GM21786 (cell line): ENCODE data around the gene WNT10A.
"Not testable (repeated sequence)": the region's sequence is repeated elsewhere in the genome, so short reads cannot be mapped to it uniquely, and the experiment has no call there.

ENCODE experiments used
- ATAC-seq: cut with Tn5 transposase; IDR thresholded peaks from one replicate; pipeline ENCODE4 v1.9.1; 2021; ENCODE audit not compliant: unreplicated experiment

WNT10A gene

DNA sequence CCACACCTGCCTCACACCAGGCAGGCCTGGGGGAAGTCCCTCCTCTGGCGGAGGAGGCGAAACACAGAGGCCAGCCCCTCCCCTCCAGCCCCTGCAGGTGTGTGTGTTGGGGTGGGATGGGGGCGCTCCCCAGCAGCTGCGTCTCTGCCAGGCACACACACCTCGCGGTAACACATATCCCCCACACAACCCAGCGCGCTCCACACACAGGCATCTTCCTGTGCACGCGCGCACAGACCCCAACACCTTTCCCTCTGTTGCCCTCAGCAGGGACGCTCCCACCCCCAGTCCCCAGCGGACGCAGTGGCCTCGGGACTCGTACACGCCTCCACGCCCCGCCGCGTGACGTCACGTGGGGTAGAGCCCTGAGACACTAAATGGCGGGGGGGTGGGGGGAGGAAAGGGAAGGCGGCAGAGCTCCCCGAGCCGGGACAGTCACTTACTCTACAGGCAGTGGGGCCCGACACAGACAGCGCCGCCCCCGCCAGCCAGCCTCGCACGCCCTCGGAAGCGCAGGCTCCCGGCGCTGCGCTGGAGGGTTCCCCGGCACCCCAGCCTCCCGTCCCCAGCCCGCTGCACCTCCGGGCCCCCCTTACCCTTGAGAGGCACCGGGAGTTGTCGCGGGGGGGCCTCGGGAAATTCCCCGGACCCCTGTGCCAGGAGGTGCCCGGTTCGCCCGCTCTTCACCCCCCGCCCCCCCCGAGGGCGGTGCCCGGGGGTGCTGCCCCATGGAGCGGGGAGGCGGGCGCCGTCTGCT lies at the start of gene WNT10A:
Gene WNT10A, plus strand, starts transcription at position 751 of the 757 bp plus-strand sequence. CDS start 144 bp downstream, outside the sequence.
- peak; percentile 73 for ATAC-seq

DNA sequence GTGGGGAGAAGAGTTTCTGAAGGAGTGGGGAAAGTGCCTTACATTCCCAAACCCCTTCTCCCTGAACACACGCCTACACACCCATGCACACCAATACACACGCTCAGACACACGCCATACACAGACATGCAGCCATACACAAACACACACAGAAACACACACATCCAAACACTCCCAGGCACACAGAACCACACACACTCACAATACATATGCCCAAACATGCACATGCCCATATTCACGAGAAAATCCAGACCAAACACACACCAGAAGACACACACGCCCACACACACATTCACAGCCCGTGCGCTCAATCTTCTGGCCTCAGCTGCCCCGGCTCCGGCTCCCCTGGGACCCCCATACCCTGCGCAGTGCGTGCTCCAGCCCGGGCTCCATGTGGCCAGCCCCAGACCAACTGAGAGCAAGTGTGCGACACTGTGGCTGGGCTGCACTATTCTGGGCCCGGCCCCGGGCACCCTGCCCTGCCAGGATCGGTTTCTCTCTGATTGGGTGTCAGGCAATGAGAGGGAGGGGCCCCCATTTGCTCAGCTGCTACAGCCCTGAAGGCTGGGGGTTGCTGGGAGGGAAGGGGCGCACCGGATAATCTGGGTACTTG lies 49.2 kb upstream of the WNT10A start, which contains the start of gene PRKAG3:
Gene PRKAG3, minus strand, starts transcription at position 426 of the 613 bp plus-strand sequence.
- ATAC-seq: no peak

DNA sequence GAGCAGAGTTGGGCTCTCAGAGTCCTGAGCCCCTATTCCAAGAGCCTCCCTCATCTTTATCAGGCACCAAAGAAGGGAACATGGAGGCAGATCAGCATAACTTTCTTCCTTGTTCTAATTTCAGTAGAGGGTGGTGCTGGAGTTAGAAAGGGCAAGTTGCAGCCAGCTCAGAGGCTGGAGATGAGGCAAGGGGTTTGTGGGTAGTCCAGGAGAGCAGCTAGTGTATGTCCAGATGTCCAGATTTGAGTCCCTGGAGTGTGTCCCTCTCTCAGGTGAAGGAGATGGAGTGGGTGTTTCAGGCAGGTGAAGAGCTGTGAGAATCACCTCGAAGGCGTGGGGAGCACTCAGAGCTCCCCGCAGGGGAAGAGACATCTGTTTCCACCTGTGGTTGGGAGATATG lies 48.6 kb upstream of the WNT10A start:
- ATAC-seq: no peak

DNA sequence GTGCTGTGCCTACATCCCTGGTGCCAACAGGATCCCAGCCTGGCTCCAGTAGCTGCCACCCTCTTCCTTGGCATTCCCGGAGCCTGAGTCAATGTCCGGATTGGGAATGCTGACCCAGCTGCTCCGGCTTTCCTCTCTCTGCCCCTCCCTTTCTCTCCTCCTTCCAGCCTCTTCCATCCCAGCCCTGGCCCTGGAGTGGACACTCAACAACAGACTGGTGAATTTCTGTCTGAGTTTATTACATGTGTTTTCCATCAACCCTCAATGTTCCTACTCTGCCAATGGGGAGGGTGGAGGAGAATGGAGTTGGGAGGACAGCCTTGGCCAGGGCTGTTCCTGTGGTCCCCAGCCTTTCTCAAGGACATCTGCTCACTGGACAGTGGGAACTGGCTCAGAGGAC lies 48.1 kb upstream of the WNT10A start:
- ATAC-seq: no peak

DNA sequence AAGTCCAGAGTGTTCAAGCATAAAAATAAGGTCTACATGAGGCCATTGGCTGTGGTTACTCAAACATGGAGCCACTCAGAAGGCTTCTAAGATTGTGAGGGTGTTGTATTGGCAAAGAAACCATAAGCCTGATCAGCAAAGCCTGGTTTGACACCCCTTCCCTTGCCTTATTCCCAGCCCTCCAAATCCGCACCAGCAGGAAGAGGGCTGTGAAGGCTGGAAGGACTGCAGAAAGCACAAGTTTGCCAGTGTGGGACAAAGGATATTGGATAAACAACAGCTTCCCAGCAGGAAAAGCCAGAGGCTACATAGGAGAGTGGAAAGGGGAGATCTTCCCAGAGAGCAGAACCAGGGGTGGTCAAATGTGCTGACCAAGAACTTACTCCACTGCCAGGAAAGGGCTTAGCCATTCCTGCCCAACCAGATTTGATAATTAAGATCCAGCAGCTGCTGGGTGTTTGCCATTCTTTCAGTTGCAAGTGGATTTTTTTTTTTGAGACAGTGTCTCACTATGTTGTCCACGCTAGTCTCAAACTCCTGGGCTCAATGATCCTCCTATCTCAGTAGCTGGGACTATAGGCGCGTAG lies 47.5 kb upstream of the WNT10A start:
- no peak for ATAC-seq

DNA sequence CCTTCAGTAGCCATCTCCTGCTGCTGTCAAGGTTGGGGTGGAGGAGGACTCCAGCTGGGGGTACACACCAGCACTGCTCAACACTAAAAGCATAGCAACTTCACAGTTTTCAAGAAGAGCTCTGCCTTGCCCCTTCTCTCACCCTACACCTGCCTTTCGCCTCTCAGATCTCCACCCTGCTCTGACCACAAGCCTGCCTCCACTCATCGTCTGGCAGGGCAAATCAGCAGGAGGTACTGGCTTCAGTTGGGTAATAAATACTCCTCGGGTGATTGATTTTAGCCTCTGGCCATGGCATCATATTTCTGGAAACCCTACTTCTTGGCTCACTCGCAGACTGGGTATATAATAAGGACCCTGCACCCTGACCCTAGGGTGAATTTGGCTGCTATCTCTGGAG lies 46.0 kb upstream of the WNT10A start:
- no peak for ATAC-seq

DNA sequence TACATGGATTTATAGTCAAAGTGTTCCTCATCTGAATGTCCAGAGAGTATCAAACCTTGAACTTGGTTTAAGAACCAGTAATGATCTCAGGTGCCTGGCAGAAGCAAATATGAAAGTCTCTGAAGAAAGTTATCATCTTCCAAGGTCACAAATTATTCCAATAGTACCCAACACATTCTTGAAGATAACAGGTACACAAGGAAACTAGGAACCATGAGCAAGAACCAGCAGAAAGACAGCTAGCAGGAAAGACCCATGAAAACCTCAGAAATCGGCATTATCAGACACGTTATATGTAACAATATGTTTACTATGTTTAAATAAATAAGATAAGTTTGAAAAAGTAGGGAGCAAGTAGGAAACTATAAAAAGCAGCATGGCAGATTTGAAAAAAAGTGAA lies 43.2 kb upstream of the WNT10A start:
- no peak for ATAC-seq

DNA sequence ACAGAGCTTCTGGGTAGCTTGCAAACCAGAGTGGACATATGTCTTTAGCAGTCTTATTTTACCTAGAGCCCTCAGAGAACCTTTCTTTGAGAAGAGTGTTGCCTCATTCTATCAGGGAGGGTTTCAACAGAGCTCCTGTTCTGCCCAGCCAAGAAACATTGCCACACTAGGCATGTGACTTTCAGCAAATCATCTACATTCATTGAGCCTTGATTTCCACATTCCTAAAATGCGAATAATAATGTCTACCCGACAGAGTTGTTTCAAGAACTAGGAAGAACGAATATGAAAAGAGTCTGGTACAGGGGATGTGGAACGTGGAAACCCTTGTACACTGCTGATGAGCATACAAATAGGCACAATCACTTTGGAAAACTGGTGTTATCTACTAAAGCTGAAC lies 41.2 kb upstream of the WNT10A start:
- ATAC-seq: no peak

DNA sequence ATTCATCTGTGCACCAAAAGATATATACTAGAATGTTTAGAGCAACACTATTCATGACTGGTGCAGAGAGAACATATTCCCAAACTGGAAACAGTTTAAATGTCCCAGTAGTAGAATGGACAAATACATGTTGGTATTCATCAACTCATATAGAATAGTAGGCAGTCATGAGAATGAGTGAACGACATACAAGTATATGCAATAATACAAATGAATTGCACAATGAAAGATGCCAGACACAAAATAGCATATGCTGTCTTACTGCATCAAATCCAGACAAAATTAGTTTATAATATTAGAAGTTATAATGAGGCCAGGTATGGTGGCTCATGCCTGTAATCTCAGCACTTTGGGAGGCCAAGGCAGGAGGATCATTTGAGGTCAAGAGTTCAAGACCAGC lies 40.8 kb upstream of the WNT10A start:
- no peak for ATAC-seq

DNA sequence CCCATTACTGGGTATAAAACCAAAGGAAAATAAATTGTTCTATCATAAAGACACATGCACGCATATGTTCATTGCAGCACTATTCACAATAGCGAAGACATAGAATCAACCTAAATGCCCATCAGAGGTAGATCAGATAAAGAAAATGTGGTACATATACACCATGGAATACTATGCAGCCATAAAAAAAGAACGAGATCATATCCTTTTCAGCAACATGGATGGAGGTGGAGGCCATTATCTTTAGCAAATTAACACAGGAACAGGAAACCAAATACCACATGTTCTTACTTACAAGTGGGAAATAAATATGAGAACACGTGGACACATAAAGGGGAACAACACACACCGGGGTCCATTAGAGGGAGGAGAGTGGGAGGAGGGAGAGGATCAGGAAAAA lies 36.3 kb upstream of the WNT10A start:
- ATAC-seq: not testable (repeated sequence)

DNA sequence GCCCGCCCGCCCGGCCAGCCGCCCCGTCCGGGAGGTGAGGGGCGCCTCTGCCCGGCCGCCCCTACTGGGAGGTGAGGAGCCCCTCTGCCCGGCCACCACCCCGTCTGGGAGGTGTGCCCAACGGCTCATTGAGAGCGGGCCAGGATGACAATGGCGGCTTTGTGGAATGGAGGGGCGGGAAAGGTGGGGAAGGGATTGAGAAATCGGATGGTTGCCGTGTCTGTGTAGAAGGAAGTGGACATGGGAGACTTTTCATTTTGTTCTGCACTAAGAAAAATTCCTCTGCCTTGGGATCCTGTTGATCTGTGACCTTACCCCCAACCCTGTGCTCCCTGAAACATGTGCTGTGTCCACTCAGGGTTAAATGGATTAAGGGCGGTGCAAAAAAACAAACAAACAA lies 33.7 kb upstream of the WNT10A start:
- ATAC-seq: not testable (repeated sequence)

DNA sequence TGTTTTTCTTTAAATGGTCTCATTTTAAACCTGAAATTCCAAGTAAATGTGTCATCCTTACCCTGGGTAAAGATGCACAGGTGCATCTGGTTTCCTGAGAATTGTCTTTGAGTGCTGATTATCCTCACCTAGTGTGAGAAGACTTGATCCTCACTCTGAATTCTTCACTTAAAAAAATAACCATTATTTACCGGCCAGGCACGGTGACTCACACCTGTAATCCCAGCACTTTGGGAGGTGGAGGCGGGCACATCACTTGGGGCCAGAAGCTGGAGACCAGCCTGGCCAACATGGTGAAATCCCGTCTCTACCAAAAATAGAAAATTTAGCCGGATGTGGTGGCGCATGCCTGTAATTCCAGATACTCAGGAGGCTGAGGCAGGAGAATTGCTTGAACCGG lies 30.9 kb upstream of the WNT10A start:
- ATAC-seq: no peak

DNA sequence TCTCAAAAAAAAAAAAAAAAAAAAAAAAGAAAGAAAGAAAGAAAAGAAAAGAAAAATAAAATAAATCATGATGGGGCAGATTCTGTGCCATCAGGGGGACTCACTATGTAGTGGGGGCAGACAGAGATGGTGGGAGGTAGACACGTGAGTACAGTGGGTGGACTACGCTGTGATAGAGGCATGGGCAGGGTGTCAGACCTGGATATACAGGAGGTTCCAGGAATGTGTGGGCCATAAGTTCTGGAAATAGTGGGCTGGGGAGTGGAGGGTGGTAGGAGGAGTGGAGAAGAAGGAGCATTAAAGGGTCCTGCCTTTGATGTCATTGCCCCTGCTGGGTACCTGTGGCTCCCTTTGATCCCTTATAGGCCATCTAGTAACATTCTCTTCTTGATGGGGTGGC lies 29.9 kb upstream of the WNT10A start:
- no peak for ATAC-seq

DNA sequence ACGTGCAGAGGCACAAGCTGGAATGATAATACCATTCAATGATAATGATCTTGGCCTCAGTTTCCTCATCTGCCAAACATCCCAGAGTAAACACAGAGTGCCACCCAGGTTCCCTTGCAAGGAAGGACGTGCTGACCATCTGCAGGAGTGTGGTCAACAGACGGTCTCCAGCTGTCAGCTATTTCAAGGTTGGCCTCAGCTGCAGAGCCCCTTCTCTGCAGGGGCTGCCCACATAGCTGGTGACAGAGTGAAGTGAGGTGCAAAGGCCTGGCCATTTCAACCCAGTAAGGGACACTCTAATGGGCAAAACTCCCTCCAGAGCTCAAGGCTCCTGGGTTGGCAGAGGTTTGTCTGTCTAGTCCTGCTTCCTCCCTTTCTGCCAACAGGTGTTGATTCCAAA lies 29.4 kb upstream of the WNT10A start:
- no peak for ATAC-seq

DNA sequence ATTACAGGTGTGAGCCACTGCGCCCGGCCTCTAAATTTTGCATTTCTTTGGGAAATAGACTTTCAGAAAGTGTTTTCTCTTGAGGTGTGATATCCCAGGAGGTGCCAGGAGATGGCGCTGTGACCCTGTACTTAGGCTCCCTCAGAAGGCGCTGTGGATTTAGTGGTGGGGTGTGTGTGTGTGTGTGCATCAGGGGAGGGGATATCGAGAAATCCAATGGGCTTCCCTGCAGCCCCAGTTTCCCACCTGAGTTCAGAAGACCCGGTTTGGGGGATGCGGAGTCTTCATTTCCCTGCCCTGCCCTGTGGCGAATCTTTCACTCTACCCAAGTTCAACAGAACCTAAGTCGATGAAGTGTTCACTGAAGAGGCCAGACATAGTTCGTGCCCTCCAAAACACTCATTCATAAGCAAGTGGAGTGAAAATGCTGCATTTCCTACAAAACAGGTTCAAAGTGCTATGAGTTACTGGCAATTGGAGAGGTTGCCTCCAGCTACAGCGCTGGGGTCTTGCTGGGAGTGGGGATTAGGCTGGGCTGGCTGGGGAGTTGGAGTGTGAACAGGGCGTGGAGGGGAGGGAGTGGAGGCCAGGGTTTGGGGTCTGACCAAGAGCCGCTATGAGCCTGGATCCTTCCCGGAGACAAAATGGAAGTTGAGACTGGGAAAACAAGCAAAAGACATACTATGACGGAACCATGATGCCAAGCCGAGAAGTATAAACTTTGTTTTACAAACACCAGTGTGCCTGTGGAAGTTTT lies 27.6 kb upstream of the WNT10A start:
- ATAC-seq: peak; percentile 58

DNA sequence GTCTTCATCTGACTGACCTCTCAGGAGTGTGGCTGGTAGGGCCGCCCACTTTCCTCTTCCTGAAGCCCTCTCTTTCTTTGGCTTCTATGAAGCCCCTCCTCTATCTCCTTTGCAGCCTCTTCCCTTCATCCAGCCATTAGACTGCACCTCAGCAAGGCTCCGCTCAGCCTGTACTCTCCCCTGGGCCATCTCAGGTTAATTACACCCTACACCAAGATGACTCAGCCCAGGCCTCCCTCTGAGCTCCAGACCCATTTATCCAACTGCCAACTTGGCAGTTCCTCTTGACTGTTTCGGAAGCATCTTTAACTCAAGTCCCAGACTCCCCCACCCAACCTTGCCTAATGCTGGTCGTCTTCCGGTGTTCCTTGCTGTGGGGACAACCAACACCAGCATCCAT lies 26.9 kb upstream of the WNT10A start:
- no peak for ATAC-seq

DNA sequence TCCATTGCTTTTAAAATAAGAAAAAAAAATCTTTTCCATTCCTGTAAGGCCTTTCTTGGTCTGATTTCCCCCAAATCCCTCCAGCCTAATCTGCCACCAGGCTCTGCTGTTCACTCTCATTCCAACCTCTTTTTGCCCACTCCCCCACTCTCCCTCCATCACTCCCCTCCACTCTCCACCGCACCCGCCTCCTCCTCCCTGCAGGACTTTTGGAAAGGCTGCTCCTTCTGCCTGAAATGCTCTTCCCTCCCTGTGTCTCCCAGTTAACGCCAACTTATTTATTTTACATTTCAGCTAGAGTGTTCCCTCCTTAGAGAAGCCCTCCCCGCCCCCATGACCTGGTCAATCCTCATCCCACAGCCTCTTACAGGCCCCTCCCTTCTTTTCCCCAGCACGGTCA lies 25.8 kb upstream of the WNT10A start:
- no peak for ATAC-seq

DNA sequence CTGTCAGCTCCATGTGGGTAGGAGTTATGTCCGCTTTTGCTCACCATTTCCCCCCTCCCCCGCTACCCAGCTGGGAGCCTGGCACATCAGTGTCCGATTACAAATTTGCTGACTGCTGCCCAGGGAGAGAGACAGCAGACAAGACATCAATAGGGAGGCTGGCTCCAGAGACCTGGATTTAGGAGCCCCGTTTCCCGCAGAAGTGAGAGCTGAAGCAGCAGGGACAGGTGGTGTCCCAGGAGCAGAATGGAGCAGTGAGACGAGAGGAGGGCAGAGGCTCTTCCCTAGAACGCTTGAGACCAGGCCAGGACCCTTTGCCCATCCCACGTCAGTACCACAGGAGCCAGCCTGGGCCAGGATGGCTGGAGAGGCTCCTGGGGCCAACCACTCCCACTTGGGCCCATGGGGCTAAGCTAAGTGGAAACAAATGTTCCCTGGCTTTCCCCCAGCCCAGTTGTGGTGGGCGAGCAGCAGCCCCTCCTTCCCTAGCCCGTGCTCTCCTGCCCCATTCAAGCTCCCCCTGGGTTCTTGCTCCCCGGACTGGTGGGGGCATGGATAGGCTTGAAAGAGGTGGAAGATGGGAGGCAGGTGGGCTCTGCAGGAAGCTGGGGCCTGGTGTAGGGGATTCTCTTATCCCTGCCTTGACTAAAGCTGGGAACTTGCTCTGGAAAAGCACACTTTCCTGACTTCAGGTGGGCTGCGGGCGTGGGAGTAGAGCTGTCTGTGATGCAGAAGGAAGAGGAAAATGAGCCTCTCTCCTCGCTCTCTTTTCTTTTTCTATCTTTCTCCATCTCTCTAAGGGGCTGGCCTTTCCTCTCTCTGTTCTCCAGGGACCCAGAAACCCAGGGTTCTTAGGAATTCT lies 25.1 kb upstream of the WNT10A start:
- ATAC-seq: no peak

DNA sequence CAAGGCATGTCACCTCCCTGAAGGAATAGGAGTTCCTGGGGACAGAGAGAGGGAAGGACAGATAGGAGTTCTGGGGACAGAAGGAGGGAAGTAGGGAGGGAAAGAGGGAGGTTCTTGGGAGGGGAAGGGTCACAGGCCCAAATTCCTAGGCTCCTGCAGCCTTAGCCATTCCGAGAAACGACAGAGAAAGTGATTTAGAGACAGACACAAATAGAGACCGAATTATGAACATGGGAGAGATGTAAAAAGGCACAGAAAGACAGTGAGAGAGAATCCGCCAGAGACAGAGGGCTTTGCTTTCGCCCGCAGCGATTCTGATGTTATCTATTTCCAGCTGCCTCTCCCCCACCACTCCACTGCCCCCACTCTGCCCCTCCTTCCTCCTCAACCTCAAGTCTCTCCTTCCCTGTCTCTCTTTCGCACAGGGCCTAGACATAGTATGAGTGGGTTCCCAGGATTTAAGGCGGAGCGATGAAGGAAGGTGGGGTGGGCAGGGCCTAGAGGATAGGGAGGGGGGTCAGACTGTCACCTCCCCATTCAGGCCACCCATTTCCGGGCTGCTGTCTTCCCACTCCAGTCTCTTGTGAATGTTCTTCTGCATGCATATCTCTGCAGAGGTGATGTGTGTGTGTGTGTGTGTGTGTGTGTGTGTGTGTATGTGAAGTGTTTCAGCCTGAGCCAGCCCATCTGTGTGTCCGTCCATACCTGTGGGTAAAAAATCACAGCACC lies 24.3 kb upstream of the WNT10A start:
- ATAC-seq: no peak

DNA sequence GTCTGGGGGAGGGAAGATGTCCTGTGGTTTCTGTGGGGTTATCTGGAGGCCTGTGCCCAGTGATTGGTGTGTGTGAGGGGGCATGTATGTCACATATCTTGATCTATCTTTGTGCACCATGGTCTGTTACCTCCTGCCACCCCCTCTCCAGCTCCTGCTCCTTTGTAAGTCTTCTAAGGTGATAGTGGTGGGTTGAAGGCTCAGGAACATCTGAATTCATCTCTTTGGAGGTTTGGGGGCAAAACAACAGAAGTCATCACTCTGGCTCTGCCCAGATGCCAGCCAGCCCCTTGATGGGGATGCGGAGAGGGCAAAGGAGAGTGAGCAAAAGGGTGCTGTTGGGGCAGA lies 23.8 kb upstream of the WNT10A start:
- no peak for ATAC-seq
